Glomerular endothelial cell (primary cell): Measurements from ENCODE around the gene NSMCE4A. TPM values are rescaled to one million over a fixed set of nuclear protein-coding genes. Genes with fewer than 3 reads are reported as not detected.
"Not testable (repeated sequence)": the region's sequence is repeated elsewhere in the genome, so short reads cannot be mapped to it uniquely, and the experiment has no call there.

ENCODE experiments used
- DNase-seq: peaks from one replicate; pipeline ENCODE4 v3.0.0-alpha.2; 2011; ENCODE audit warnings: low read depth, low spot score; ENCODE audit errors: extremely low read depth
- total RNA-seq: library from RNA; depleted of rRNA; stranded (reverse); fragments of >200 nt; gene quantifications from 2 replicates; pipeline ENCODE4 v1.2.3, GENCODE V29; 2015

Gene NSMCE4A
- total RNA-seq, 1 donor from 2014 or later = 54.3 TPM

GRCh38 chr10:121990015-121990677, 15.1 kb upstream of the NSMCE4A start:
- no peak for DNase-seq

GRCh38 chr10:121988361-121989324, 13.6 kb upstream of the NSMCE4A start, which contains the start of gene TACC2:
TACC2 (plus strand) TSS chr10:121989163; CDS start chr10:122021982, 32,819 bp downstream.
- no peak for DNase-seq

- DNase-seq = no peak
Measured at GRCh38 chr10:121984463-121984862, 9.4 kb upstream of the NSMCE4A start.

DNA sequence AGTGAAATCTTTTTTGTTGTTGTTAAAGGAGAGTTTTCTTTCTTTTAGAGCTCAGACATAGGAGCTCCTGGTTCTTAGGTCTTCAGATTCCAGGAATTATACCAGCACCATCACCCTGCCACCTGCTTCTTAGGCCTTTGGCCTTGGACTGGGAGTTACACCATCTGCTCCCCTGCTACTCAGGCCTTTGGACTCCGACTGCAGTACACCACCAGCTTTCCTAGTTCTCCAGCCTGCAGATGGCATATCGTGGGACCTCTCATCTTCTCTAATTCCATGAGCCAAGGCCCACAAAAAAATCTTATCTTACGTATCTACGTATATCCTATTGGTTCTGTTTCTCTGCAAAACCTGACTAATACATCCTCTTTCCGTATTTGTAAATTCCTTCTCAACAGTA, 8.8 kb upstream of the NSMCE4A start:
- DNase-seq = no peak

DNA sequence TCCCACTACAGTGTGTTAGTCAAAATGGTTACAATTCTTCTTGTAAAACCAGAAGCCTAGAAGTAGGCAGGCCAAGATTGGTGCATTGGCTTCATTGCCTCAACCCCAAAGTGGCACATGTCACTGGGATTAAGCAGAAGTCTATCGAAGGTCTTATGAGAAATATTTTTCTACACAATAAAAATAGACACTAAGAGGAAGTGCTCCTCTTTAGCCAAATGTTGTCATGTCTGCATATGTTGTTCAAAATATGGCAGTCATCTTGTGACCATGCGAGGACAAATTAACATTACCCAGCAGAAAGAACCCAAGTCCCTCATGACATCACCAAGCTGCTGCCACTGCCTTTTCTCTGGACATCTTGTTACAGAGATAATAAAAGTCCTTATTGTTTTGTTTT, 6.3 kb upstream of the NSMCE4A start:
- DNase-seq = no peak

DNA sequence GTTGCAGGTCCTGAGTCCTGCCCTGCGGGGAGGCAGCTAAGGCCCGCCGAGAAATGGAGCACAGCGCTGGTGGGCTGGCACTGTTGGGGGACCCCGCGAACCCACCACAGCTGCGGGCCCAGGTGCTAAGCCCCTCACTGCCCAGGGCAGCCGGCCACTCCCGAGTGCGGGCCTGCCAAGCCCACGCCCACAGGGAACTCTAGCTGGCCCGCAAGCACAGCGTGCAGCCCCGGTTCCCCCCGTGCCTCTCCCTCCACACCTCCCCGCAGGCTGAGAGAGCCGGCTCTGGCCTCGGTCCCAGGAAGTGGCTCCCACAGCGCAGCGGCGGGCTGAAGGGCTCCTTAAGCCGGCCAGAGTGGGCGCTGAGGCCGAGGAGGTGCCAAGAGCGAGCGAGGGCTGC, 3.5 kb upstream of the NSMCE4A start:
- DNase-seq = no peak

DNA sequence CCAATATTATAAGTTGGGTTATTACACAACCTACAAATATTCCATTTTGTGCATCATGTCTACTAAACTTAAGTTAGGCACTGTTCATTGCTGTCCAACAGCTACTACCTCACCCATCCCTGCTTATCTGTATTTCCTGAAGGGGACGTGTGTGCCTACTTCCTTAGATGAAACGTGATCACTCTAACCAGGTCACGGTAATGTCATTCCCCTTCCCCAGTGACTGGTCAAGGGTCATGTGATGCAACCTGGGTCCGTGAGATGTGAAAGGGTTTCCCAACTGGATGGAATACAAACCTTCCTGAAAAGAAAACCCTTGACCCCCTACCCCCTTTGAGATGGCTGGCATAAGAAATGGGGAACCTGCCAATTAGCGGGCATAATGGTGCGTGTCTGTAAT, 1.6 kb upstream of the NSMCE4A start:
- no peak for DNase-seq

DNA sequence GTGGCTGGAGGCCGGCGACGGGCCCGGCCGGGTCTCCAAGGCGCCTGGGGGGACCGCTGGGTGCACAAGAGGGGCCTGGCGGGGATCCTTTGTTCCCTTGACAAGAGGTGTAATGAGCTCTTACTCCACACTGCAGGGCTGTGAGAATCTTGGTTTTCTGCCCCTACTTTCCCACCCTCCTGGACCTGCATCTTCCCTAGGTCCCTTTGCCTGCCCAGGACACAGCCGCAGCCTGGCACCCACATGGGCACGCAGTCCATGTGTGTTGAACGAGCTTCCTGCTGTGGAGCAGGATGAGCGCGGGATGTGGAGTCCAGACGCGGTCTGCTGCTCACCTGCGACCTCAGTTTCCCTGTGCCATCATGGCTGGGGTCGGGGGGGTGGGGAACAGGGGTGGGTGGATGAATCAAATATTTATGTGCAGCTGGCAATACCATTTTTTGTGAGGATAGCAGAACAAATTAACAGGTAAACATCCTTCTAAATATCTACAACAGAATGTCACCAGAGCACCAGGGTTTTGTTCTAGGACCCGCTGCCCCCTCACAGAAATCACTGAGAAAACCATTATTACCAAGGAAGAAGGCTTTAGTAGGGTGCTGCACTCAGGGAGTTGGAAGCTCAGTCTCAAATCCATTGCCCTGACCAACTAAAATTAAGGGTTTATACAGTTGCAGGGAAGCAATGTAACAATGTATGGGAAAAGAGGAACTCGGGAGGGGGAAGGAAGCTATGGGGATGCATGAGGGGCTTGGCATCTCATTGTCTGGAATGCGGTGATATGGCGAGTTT, 474 bp upstream of the NSMCE4A start:
- no peak for DNase-seq

- no peak for DNase-seq
Measured at GRCh38 chr10:121974019-121974534, 940 bp downstream of the NSMCE4A start.

GRCh38 chr10:121969086-121969485, 5.9 kb downstream of the NSMCE4A start:
- not testable (repeated sequence) for DNase-seq

DNA sequence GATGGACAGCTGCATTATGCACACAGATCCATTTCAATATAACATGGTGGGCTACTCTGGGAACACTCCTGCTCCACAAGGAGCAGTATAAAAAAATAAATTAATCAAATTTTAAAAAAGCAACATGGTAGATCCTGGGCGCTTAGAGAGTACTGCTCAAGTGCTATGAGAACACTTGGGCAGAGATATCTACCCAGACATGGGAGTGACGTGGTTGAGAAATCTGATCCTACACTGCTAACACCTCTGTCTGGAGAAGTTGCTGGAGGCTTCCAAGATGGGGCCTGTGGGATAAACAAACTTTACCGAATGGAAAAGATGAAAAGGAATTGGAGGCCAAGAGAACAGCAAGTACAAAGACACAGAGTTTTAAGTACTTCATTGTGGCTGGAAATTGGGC, 9.0 kb downstream of the NSMCE4A start:
- no peak for DNase-seq

GRCh38 chr10:121961456-121961855, 13.6 kb downstream of the NSMCE4A start:
- DNase-seq = no peak

- DNase-seq = no peak
Measured at GRCh38 chr10:121959671-121960070, 15.3 kb downstream of the NSMCE4A start.

DNA sequence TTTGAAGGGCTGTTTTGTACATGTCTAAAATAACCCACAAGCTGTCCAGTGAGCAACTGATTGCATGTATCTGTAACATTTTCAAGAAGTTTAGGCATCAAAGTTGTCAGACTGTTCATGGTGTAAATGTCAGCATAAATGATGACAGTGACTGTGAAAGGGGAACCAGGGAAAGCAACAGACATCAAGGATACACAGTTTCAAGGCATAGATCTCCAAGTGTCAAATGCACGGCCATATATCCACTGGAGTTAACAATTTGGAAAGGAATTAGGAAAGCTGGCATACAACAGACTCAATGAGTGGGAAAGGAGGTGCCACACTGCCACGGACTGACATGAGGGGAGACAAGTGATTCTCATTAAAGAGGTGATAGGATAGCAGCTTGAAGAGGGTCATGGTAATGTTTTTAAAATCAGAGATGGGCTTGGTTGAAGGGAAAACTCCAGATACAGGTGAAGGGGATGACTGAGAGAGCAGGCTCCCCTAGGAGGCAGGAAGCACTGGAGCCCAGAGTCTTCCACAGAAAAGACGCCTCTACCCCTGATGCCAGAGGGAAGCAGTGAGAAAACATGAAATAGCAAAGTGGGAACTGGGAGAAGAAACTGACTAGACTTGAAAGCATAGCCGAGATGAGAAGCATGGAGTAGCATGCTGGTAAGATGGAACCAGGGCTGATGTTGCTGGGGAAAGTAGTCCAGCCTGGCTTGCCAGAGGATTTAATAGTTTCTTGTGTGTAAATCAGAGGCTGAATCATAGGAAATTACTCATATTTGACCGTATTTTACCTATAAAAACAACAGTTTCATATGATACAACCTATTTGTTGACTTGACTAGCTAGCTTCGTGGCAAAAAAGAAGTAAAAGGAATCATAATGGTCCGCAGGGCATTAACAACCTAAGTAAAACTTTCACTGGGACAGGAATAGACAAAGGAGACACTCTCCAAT, 18.6 kb downstream of the NSMCE4A start:
- peak; percentile 57 for DNase-seq

DNA sequence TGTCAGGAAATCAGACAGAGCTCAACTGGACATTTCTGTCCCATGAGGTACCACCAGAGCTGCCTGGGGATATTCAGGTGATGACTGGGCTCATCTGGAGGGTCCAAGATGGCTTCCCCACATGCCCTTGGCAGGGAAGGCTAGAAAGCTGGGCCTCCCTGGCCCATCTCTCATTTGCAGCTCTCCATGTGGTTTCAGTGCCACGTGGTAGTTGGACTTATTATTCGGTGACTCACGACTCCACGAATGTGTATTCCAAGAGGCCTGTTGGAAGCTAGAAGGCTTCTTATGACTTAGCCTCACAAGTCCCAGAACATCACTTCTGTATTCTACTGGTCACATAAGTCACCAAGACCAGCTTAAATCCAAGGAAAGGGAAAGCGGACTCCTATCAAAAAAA, 22.8 kb downstream of the NSMCE4A start:
- DNase-seq = no peak

GRCh38 chr10:121949451-121949850, 25.6 kb downstream of the NSMCE4A start:
- DNase-seq = no peak

DNA sequence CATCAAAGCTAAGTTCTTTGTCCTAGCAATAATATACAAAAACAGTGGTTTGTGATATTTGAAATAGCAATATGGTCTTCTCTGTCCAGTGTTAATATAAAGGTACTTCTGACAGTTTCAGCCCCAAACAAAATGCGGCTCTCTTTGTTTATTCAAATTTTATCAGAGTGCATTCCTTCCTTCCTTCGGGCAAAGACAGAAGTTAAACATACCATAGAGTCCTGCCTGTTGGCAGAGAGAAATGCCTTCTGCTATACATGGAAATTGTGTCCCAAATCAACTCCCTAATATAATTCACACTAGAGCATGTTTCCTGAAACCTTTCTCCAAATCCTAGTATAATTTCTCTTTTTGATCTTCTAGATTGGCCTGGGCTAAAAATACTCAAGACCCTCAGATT, 26.0 kb downstream of the NSMCE4A start:
- no peak for DNase-seq

- DNase-seq = no peak
Measured at GRCh38 chr10:121947343-121948330, 27.4 kb downstream of the NSMCE4A start.
